GM12878 (cell line): ENCODE measurements around the gene DHRS12. TPM values are rescaled to one million over a fixed set of nuclear protein-coding genes. Genes with fewer than 3 reads are reported as not detected.

ENCODE experiments used
- ATAC-seq: fragments of 200-7000 bp; cut with Tn5 transposase; 3 replicates; pipeline ENCODE4 v1.9.1; 2020; ENCODE audit warnings: mild to moderate bottlenecking, moderate library complexity
- BruUV-seq: library from RNA; stranded (reverse); fragments of 400-500 nt; replicated peaks from 2 replicates; lab custom pipeline; 2021; lab: Mats Ljungman, UMichigan
- CTCF ChIA-PET: fragments of 300-600 bp; sonication (Branson Sonifier 250); formaldehyde crosslinking; extraction: SDS; loops from one replicate; lab custom pipeline; 2021; ENCODE audit warnings: inconsistent platforms; lab: Yijun Ruan, JAX
- POLR2A ChIA-PET: fragments of 350-600 bp; formaldehyde crosslinking; extraction: SDS; loops from one replicate; lab custom pipeline; 2021; ENCODE audit warnings: inconsistent platforms; lab: Charles Lee
- RAD21 ChIA-PET: fragments of 300-600 bp; sonication (Branson Sonifier 250); formaldehyde crosslinking; loops from one replicate; lab custom pipeline; 2023; ENCODE audit warnings: antibody characterized with exemption; ENCODE audit not compliant: unreplicated experiment; lab: Charles Lee
- SMC1A ChIA-PET: fragments of 300-600 bp; sonication (Branson Sonifier 250); formaldehyde crosslinking; loops from one replicate; lab custom pipeline; 2023; ENCODE audit not compliant: unreplicated experiment, uncharacterized antibody; lab: Charles Lee
- DNase-seq: peaks from one replicate; pipeline ENCODE4 v3.0.0-alpha.2; 2011; ENCODE audit warnings: low read depth, low spot score
- FAIRE-seq: peaks from 3 replicates; lab custom pipeline; 2011; peaks lifted over from hg19 to GRCh38; lab: Jason Lieb, UNC
- H2AFZ ChIP-seq: 2 replicates; pipeline ENCODE4 v1.6.0; 2011; ENCODE audit warnings: low read depth, low read length, control low read depth; ENCODE audit not compliant: control insufficient read depth
- H3K27ac ChIP-seq: 2 replicates; pipeline ENCODE4 v1.5.1; 2011; ENCODE audit warnings: control low read depth; ENCODE audit not compliant: control insufficient read depth, insufficient read depth
- H3K27me3 ChIP-seq, 2 experiments: replicated peaks in 1 of 2; 2 replicates each; pipeline versions ENCODE4 v1.6.0 to v1.6.1; 2011; ENCODE audit warnings: low read length in 1 of 2; ENCODE audit not compliant: control insufficient read depth in 2 of 2, insufficient read depth in 2 of 2
- H3K36me3 ChIP-seq, 2 experiments: 2 replicates each; pipeline ENCODE4 v1.5.1; 2011; ENCODE audit warnings: low read length in 1 of 2; ENCODE audit not compliant: control insufficient read depth in 2 of 2, insufficient read depth in 2 of 2
- H3K4me1 ChIP-seq: 2 replicates; pipeline ENCODE4 v1.6.1; 2011; ENCODE audit warnings: mild to moderate bottlenecking, low read length, moderate library complexity, mixed read lengths; ENCODE audit not compliant: control insufficient read depth, insufficient read depth
- H3K4me2 ChIP-seq: 2 replicates; pipeline ENCODE4 v1.6.0; 2011; ENCODE audit warnings: control low read depth; ENCODE audit not compliant: control insufficient read depth, insufficient read depth
- H3K4me3 ChIP-seq: fragments of 200-600 bp; sonication (generic); 2 replicates; pipeline ENCODE4 v1.5.1; 2016
- H3K79me2 ChIP-seq: 2 replicates; pipeline ENCODE4 v1.6.0; 2011; ENCODE audit warnings: low read length; ENCODE audit not compliant: control insufficient read depth, insufficient read depth
- H3K9ac ChIP-seq: 2 replicates; pipeline ENCODE4 v1.8.0; 2011; ENCODE audit warnings: low read length, control low read depth, mixed read lengths; ENCODE audit not compliant: control insufficient read depth, insufficient read depth
- H3K9me3 ChIP-seq: replicated peaks from 3 replicates; pipeline ENCODE4 v1.5.1; 2011; ENCODE audit warnings: mild to moderate bottlenecking, low read length; ENCODE audit not compliant: control insufficient read depth, insufficient read depth
- H4K20me1 ChIP-seq: 2 replicates; pipeline ENCODE4 v1.6.0; 2011; ENCODE audit not compliant: control insufficient read depth, insufficient read depth
- CHD2 ChIP-seq: IDR thresholded peaks from 2 replicates; pipeline ENCODE4 v1.6.1; 2011; ENCODE audit warnings: low read depth, low read length, improper control_type of control experiment, borderline replicate concordance
- E2F4 ChIP-seq: IDR thresholded peaks from 2 replicates; pipeline ENCODE4 v1.6.1; 2012; ENCODE audit warnings: low read depth, low read length, improper control_type of control experiment
- E4F1 ChIP-seq: fragments of 450-650 bp; IDR thresholded peaks from 2 replicates; pipeline ENCODE4 v1.6.1; 2018; ENCODE audit warnings: borderline replicate concordance, mild to moderate bottlenecking; ENCODE audit not compliant: partially characterized antibody
- EP300 ChIP-seq, 2 experiments: fragments of 150-350 bp in 1 of 2; IDR thresholded peaks; 2 replicates each; pipeline ENCODE4 v1.6.1; 2011 to 2012; ENCODE audit warnings: low read depth in 2 of 2, low read length in 2 of 2, borderline replicate concordance in 1 of 2, improper control_type of control experiment in 1 of 2, inconsistent platforms in 1 of 2; ENCODE audit not compliant: control insufficient read depth in 1 of 2
- JUNB ChIP-seq: IDR thresholded peaks from 2 replicates; pipeline ENCODE4 v1.6.1; 2016; ENCODE audit warnings: antibody characterized with exemption, mild to moderate bottlenecking
- MEF2B ChIP-seq: fragments of 450-650 bp; IDR thresholded peaks from 2 replicates; pipeline ENCODE4 v1.6.1; 2018; ENCODE audit warnings: mild to moderate bottlenecking, moderate library complexity; ENCODE audit not compliant: partially characterized antibody, poor library complexity, severe bottlenecking
- ZBTB4 ChIP-seq: fragments of 450-650 bp; formaldehyde crosslinking; IDR thresholded peaks from 2 replicates; pipeline ENCODE4 v1.4.0; 2022; ENCODE audit warnings: mild to moderate bottlenecking, moderate library complexity
- WGBS: methylation state at CpG from one replicate; pipeline ENCODE4 v1.1.6; 2016; ENCODE audit warnings: low lambda C conversion rate; ENCODE audit not compliant: insufficient replicate concordance, insufficient coverage; ENCODE audit errors: missing lambda C conversion rate; 5-methylcytosine and 5-hydroxymethylcytosine counted together
- in situ Hi-C: fragments of 300-500 bp; cut with MboI; formaldehyde crosslinking; loops from 9 replicates; pipeline ENCODE4 v1.14.3; 2018; ENCODE audit warnings: mixed read lengths
- intact Hi-C: fragments of 100-400 bp; cut with micrococcal nuclease; formaldehyde crosslinking; loops from one replicate; pipeline ENCODE4 v1.14.2; 2022; ENCODE audit not compliant: unreplicated experiment
- polyA plus RNA-seq, 11 experiments: library from polyadenylated mRNA; depleted of rRNA in 4 of 11; unstranded in 6 of 11; stranded (reverse) in 5 of 11; fragments of >200 nt; fragmentation: Nextera tagmentation in 4 of 11; fragmentation: Illumina TruSeq in 1 of 11; extraction: Ambion mirVana in 4 of 11; extraction: Trizol in 1 of 11; gene quantifications; 1 replicate in 1 of 11; 2 replicates in 10 of 11; pipeline versions ENCODE4 v1.2.1 to v1.2.3, GENCODE V29; 2011 to 2016; ENCODE audit warnings: inconsistent platforms in 2 of 11, missing spikeins in 2 of 11, low read depth in 1 of 11
- total RNA-seq, 4 experiments: library from RNA; depleted of rRNA in 3 of 4; stranded (reverse); fragments of >200 nt in 3 of 4; fragmentation: Illumina TruSeq in 1 of 4; extraction: Trizol in 1 of 4; gene quantifications; 2 replicates each; pipeline versions ENCODE4 v1.2.1 to v1.2.3, GENCODE V29; 2013 to 2021
- TF ChIP-seq, protein P1 (sequence below): fragments of 450-650 bp; IDR thresholded peaks from 2 replicates; pipeline ENCODE4 v1.6.1; 2018; ENCODE audit warnings: mild to moderate bottlenecking, low read depth, moderate library complexity; ENCODE audit not compliant: partially characterized antibody

The DHRS12 gene
- total and polyA plus RNA-seq, 10 of the 15 experiments (the other 5 are each of a cell fraction or from before 2014, with no cell fraction given) = 2.9 to 11.3 (median 8.2) TPM

GRCh38 chr13:51782026-51782710 lies 21.8 kb downstream of the DHRS12 start:
- Histone ChIP-seq H2AFZ (no peak overlapping the region), H3K79me2 (no peaks in the 10 kb centered on the region), H3K4me2 (no peak overlapping the region), H3K27me3 (no peaks in the 10 kb centered on the region), H3K27ac (no peak overlapping the region), H3K4me1 (peaks cover 5% of the 10 kb centered on the region; the same call in 1 of the 2 replicates), H3K9me3 (no peaks in the 10 kb centered on the region), H3K4me3 (no peak overlapping the region), H4K20me1 (no peaks in the 10 kb centered on the region), H3K36me3 (no peaks in the 10 kb centered on the region), H3K9ac (no peak overlapping the region)
- intact Hi-C loops (no loop called here), in situ Hi-C loops (no loop called here)
- 90% methylated on average over 15 of the region's 15 CpGs for WGBS
- ChIA-PET SMC1A (interaction anchor here (1.3 to 2.7 kb wide), 7 partner anchors 12 to 348 kb away, joined by 4 to 13 read pairs (median 6); partner anchors contain the start of gene INTS6), RAD21 (interaction anchor here (1.5 to 2.3 kb wide), 5 partner anchors 15 to 348 kb away, joined by 3 to 9 read pairs (median 8); no protein-coding TSS in a partner anchor), CTCF (interaction anchor here (1.4 to 3.5 kb wide), 4 partner anchors 11 to 342 kb away, joined by 3 to 14 read pairs (median 8); no protein-coding TSS in a partner anchor), POLR2A (interaction anchor here (1.0 kb wide), 1 partner anchor 329 kb away, joined by 3 read pairs; no protein-coding TSS in a partner anchor)
- BruUV-seq = no TSS peak
- DNase-seq = no peak
- no peak for FAIRE-seq
- no peak for ATAC-seq
- TF ChIP-seq CHD2 = no peak
- TF ChIP-seq EP300 (IDR thresholded peaks at IDR 0.05; ENCODE audit: borderline replicate concordance in 1 of 2, control insufficient read depth in 1 of 2, low read depth in 2 of 2, low read length in 2 of 2) = no peak
- TF ChIP-seq E2F4 = no peak
- TF ChIP-seq E4F1 = no peak
- no peak for TF ChIP-seq MEF2B
- TF ChIP-seq, protein P1, sequence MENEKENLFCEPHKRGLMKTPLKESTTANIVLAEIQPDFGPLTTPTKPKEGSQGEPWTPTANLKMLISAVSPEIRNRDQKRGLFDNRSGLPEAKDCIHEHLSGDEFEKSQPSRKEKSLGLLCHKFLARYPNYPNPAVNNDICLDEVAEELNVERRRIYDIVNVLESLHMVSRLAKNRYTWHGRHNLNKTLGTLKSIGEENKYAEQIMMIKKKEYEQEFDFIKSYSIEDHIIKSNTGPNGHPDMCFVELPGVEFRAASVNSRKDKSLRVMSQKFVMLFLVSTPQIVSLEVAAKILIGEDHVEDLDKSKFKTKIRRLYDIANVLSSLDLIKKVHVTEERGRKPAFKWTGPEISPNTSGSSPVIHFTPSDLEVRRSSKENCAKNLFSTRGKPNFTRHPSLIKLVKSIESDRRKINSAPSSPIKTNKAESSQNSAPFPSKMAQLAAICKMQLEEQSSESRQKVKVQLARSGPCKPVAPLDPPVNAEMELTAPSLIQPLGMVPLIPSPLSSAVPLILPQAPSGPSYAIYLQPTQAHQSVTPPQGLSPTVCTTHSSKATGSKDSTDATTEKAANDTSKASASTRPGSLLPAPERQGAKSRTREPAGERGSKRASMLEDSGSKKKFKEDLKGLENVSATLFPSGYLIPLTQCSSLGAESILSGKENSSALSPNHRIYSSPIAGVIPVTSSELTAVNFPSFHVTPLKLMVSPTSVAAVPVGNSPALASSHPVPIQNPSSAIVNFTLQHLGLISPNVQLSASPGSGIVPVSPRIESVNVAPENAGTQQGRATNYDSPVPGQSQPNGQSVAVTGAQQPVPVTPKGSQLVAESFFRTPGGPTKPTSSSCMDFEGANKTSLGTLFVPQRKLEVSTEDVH = no peak
- no peak for TF ChIP-seq JUNB
- TF ChIP-seq ZBTB4 = no peak
